Stimulated activated CD8-positive, alpha-beta memory T cell treated with anti-CD3 and anti-CD28 coated beads, Interleukin-4, amount 100 ng/mL, for 24 hours (primary cell): ENCODE measurements around the gene STIM2.
"Not testable (repeated sequence)": the region's sequence is repeated elsewhere in the genome, so short reads cannot be mapped to it uniquely, and the experiment has no call there.

Experiments
- DNase-seq: peaks from one replicate; pipeline ENCODE4 v3.0.0-alpha.2; 2020; ENCODE audit warnings: low read depth

The STIM2 gene

GRCh38 chr4:26953770-26954423 lies 93.3 kb downstream of the STIM2 start:
- DNase-seq: no peak

GRCh38 chr4:26955241-26955640 lies 94.6 kb downstream of the STIM2 start:
- DNase-seq: no peak

GRCh38 chr4:26958925-26959653 lies 98.4 kb downstream of the STIM2 start:
- DNase-seq: no peak

- DNase-seq: no peak
Measured at GRCh38 chr4:26959654-26960047, 99.0 kb downstream of the STIM2 start.

DNA sequence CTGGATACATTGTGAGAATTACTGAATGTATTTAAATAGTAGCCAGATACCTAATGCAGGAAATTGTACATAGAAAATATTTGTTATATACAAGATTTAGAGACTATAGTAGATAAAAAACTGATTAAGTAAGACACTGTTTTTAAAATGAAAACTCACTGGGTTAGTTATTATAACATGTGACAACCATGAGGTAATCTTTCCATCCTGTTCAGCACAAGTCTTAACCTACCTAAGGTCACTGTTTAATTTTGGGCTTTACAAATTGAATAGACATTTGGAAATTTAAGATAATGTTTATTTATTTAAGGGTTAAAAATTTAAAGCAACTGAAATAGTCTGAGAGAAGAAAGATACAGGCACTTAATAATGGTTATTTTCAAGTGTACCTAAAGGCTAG lies 102.1 kb downstream of the STIM2 start:
- DNase-seq: no peak

- DNase-seq: no peak
Measured at GRCh38 chr4:26964512-26964911, 103.9 kb downstream of the STIM2 start.

GRCh38 chr4:26964994-26965393 lies 104.4 kb downstream of the STIM2 start:
- DNase-seq: no peak

GRCh38 chr4:26975464-26976181 lies 115.0 kb downstream of the STIM2 start:
- not testable (repeated sequence) for DNase-seq

GRCh38 chr4:26978387-26979053 lies 117.9 kb downstream of the STIM2 start:
- no peak for DNase-seq

DNA sequence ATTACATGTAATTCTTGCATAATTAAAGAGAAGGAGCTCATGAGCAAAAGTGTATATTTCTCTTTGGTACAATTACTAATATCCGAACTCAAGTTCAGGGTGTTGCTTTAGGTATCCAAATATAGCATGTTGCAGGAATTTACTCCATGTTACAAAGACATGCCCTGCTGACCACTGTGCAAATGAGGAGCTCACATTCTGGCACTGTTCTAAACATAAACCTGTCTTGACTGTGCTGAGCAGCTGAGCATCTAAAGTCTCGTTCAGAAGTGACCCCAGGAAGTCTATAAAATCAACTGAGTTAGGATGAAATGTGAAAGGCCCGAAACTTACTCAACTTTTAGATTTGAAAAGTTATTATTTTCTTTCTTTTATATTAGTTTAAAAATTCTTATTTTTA lies 124.3 kb downstream of the STIM2 start:
- no peak for DNase-seq

DNA sequence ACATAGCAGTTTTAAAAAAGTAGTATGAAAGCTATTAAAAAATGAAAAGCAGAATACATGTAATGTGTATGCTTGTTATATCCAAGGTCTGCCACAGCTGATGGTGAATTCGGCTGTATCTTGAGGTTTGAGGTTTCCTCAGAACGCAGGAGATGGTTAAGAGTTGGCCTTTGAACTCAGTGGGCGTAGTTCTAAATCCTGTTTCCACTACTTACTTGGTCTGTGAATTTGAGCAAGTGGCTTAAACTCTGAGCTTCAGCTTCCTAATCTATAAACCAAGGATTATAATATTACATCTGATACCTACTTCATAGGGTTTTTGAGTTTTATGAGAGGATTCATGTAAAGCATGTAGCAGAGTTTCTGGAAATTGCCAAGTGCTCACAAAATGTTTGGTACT lies 125.2 kb downstream of the STIM2 start:
- DNase-seq: no peak

DNA sequence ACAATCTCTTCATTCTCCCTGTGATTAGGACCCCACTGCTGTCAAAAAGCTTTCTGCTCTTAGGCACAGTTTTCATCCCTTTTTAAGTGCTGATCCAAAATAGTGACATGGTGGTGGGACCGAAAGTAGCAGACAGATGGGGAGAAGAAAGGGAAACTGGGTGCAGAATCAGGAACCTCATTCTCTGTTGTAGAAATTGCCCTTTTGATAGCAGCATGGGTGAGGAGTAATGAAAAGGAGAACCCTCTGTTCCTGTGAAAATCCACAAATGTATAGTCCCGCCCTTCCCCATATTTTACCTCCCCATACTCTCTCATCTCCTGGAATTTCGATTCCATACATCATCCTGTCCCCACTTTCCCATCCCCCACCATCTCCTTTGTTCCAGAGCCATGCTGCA lies 126.5 kb downstream of the STIM2 start:
- no peak for DNase-seq

DNA sequence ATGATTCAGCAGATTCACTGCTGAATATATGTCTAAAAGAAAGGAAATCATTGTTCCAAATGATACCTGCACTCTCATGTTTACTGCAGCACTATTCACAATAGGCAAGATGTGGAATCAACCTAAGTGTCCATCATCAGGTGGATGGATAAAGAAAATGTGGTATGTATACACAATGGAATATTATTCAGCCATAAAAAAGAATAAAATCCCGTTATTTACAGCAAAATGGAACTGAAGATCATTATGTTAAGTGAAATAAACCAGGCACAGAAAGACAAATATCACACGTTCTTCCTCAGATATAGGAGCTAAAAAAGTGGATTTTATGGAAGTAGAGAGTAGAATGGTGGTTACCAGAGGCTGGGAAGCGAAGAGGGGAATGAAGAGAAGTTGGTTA lies 130.4 kb downstream of the STIM2 start:
- DNase-seq: no peak

- no peak for DNase-seq
Measured at GRCh38 chr4:26992657-26993361, 132.2 kb downstream of the STIM2 start.

DNA sequence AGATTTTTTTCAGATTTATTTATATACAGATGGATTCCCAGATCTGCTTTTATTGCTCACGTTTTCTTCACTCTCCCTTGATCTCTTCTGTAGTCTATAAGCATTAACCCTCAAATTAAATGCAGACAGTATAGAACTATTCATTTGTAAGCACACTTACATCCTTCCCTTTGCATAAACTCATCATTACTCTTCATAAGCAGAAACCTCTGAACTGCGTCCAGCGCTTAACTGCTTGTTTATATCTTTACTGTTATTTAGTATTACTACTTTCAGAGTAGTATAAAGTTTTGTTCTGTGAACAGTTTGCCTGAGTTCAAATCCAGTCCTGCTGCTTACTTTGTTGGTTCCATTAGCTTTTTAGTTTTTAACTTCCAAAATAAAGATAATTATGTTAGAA lies 132.9 kb downstream of the STIM2 start:
- no peak for DNase-seq

DNA sequence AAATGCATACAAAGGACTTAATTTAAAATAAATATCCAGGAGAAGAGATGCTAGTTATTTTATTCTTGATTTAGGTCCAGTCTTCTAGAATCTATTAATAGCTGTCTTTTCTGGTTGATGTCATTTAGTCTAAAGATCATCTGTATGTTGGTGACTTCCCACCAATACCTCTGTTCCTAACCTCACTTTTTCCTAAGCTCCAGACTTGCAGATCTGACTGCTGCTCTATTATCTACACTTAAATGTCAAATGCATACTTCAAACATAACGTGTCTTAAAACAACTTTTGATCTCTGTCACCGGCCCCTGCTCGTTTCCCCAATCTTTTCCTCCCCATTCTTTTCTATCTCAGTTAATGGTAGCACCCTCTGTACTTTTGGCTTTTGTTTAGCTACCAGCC lies 133.3 kb downstream of the STIM2 start:
- no peak for DNase-seq

DNA sequence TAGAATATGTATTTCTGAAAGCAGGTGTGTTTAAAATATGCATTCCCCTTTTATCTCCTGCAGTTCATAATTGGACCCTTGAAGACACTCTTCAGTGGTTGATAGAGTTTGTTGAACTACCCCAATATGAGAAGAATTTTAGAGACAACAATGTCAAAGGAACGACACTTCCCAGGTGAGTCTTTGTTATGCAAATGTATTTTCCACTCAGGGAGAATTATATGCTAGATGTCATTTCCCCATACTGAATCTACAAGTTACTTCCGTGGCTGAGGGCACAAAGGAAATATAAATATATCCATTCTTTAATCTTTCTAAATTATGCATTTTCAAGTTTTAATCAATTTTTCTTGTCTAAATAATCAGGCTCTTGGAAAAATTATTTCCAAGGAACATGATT lies 134.7 kb downstream of the STIM2 start:
- DNase-seq: no peak

DNA sequence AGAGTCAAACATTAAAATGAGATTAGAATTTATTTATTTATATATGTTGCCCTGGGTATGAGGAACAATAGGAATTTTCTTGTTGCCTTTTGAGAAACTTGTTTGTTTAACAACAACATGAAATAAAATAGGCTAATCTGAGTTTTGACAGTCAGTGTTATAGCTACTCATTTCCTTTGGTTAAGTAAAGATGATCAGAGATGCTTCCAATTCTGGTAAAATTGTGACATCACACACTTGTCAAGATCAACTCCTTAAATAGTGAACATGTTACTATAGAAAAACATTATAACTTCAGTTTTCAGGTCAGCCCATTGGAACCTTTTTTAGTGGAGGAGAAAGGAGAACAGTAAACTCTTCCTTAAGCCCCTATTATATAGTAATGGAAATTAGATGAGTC lies 136.1 kb downstream of the STIM2 start:
- DNase-seq: no peak

DNA sequence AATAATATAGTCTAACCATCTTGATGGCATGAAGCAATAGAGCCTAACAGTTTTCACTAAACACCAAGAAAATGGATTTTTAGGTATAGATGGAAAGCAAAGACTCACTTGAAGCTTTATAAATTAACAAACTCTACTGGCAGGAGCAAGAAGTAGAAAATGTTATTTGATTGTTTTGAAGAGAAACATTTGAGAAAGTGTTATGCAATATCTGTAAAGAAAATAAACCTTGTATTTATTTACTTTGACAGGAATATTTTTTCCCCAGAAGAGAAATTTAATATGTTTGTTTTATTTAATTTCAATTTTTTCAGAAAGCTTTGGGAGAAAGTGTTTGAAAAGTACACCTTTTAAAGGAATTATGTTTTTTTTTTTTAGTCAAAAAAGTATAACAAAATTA lies 139.0 kb downstream of the STIM2 start:
- DNase-seq: no peak

- DNase-seq: no peak
Measured at GRCh38 chr4:27000122-27000521, 139.5 kb downstream of the STIM2 start.

- no peak for DNase-seq
Measured at GRCh38 chr4:27000820-27001219, 140.2 kb downstream of the STIM2 start.
